AG09309 (cell line): ENCODE results near the gene SEZ6L.

Experiments
- DNase-seq: peaks from one replicate; pipeline ENCODE4 v3.0.0-alpha.2; 2010; ENCODE audit warnings: low read depth
- H3K4me3 ChIP-seq: 2 replicates; pipeline ENCODE4 v1.5.1; 2011; ENCODE audit warnings: mild to moderate bottlenecking, low read depth, low read length, moderate library complexity; ENCODE audit not compliant: control insufficient read depth
- CTCF ChIP-seq: IDR thresholded peaks from 2 replicates; pipeline ENCODE4 v1.5.1; 2011; ENCODE audit warnings: mild to moderate bottlenecking, low read depth, low read length, inconsistent platforms; ENCODE audit not compliant: insufficient read depth, control insufficient read depth; ENCODE audit errors: missing control alignments

The SEZ6L gene

GRCh38 chr22:26226538-26227297 is 57.5 kb downstream of the SEZ6L start:
- no peak overlapping the region for H3K4me3 ChIP-seq
- TF ChIP-seq CTCF = no peak
- DNase-seq = no peak

GRCh38 chr22:26229910-26230309 is 60.6 kb downstream of the SEZ6L start:
- no peak overlapping the region for H3K4me3 ChIP-seq
- DNase-seq = no peak
- no peak for TF ChIP-seq CTCF

- no peak overlapping the region for H3K4me3 ChIP-seq
- no peak for DNase-seq
- TF ChIP-seq CTCF = no peak
Measured at GRCh38 chr22:26234296-26234695, 65.0 kb downstream of the SEZ6L start.

GRCh38 chr22:26235792-26236487 is 66.7 kb downstream of the SEZ6L start:
- no peak for TF ChIP-seq CTCF
- no peak overlapping the region for H3K4me3 ChIP-seq
- no peak for DNase-seq

GRCh38 chr22:26236991-26237390 is 67.7 kb downstream of the SEZ6L start:
- TF ChIP-seq CTCF = no peak
- no peak for DNase-seq
- H3K4me3 ChIP-seq = no peak overlapping the region

- no peak for DNase-seq
- no peak overlapping the region for H3K4me3 ChIP-seq
- no peak for TF ChIP-seq CTCF
Measured at GRCh38 chr22:26238596-26238995, 69.3 kb downstream of the SEZ6L start.
